Stimulated activated CD4-positive, alpha-beta T cell treated with anti-CD3 and anti-CD28 coated beads, Interleukin-1b, Interleukin-23, amount 100 ng/mL, for 48 hours (primary cell): ENCODE data around the gene POLR2A.
"Not testable (repeated sequence)": the region's sequence is repeated elsewhere in the genome, so short reads cannot be mapped to it uniquely, and the experiment has no call there.

Experiments used
- DNase-seq: peaks from one replicate; pipeline ENCODE4 v3.0.0-alpha.2; 2020

The POLR2A gene

DNA sequence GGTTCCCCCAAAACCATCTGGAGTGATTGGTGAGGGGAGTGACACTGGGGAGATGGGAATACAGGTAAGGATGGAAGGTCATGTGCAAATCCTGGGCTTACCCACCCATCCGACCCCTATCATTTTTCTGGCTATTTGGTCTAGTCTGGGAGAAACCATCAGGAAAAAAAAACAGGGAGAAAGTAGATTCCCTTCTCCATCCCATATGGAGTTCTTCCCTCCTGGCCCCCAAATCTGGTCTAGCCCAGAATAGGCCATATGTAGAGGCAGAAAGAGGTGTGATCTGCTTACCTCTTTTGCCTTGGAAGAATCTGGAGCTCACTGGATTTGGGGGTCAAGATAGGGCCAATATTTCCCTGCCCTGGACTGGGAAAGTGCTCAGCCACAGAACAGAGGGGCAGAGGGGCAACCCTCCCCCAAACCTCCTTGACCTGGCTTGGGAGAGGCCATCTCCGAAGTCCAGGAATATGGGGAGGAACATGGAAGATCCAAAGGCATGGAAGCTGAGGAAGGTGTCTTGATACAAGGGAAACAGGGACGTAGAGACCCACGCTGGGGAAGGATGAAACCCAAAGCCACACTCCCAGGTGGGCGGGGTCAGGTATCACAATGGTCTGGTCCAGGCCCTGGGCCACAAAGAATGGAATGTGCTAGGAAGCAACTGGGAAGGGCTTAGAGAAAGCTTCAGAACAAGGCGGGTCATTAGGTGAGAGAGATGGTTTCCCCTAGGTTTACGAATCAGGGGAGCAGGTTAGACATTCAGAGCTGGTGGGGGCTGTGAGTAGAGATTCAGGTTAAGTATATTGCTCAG lies 23.1 kb upstream of the POLR2A start:
- no peak for DNase-seq

- no peak for DNase-seq
Measured at GRCh38 chr17:7462474-7463371, 21.4 kb upstream of the POLR2A start.

DNA sequence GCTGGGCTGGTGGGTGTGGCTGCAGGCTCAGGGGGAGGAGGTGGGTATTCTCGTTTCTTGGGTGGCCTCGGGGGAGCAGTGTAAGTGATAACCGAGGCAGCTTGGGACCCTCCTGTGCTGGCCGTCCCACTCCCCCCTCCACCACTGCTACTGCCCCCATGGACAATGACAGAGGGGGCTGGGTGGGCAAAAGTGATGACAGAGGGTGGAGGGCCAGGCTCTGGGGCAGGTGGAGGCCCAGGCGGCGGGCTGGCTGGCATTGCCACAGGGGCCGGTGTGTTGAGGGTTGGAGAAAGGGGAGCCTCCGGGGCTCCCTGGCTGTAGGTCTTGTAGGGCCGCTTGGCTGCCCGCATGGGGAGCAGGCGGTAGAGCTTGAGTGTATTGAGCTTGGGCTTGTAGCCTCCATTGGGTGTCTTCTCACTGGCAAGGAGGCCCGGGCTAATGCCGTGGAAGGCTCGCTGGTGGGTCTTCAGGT lies 20.8 kb upstream of the POLR2A start:
- no peak for DNase-seq

- no peak for DNase-seq
Measured at GRCh38 chr17:7464081-7464480, 20.1 kb upstream of the POLR2A start.

DNA sequence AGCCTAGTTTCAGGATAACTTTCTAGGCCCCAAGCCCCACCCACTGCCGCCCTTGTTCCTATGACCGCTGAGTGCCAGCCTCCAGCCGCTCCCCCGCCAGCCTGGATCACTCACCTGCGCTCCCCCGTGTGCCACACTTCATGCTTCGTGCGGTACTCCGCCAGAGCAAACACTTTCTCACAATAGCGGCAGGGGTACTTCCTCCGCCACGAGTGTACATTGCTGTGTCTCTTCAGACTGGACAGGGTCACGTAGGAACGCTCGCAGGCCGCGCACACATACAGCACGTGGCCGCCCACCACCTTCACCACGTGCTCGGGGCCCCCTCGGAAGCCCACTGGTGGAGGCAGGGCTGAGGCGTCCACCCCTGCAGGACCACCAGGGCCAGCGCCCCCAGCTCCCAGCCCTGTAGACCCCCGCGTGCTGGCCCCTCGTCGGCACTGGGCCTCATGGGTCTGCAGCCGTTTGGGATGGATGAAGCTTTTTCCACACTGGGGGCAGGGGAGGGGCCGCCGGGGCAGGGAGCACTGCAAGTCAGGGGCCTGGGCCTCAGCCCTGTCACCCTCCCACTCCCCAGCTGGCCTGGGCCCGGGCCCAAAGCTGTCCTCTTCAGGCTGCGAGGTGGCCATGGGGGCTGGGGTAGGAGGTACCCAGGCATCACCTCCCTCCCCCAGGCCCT lies 18.4 kb upstream of the POLR2A start:
- DNase-seq = no peak

GRCh38 chr17:7466318-7466638 lies 17.9 kb upstream of the POLR2A start:
- no peak for DNase-seq

DNA sequence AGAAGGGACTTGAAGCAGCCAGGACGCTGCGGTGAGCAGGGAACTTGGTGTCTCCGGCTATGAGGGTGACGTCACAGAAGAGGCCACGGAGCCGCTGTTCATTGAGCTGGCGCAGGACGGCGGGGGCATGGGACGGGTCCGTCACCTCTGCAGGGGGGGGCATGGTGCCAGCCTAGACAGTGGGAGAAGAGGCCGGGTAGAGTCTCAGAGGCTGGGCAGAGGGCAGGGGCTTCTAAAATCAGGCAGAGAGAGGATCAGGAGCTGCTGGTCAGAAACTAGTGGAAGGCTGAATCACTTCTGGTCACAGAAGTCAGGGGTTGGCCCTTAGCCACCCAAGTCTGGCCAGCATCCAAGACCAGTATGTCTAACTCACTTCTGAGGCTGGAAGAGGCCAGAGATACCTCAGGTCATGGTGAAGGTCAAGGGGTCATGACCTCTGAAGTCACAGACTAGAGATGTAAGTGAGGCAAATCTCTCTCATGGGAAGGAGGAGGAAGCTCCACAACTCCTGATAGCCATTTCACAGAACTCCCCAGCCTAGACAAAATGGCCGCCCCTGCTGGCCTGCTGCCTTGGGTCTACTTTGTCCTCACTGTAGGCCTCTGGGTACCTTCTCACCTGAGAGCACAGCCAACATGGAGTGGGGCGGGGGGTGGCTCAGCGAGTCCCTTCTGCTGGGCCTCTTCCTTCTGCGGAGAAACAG lies 17.4 kb upstream of the POLR2A start:
- no peak for DNase-seq

- DNase-seq = no peak
Measured at GRCh38 chr17:7467498-7467897, 16.7 kb upstream of the POLR2A start.

DNA sequence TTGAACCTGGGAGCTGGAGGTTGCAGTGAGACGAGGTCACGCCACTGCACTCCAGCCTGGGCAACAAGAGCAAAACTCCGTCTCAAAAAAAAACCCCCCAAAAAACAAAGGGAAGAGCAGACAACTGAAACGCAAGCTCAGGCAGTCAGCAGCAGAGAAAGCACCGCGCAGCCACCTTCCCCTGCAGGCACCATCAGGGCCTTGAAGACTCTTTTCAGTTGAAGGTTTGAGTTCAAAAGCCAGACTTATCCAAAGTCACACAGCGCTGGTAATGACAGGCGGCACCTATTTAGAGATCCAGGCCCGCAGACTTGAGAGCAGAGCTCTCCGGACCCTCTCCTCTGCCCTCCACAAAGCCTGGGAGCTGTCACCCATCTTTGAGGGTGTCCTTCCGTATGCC lies 15.9 kb upstream of the POLR2A start:
- no peak for DNase-seq

GRCh38 chr17:7468804-7469389 lies 15.3 kb upstream of the POLR2A start:
- no peak for DNase-seq

DNA sequence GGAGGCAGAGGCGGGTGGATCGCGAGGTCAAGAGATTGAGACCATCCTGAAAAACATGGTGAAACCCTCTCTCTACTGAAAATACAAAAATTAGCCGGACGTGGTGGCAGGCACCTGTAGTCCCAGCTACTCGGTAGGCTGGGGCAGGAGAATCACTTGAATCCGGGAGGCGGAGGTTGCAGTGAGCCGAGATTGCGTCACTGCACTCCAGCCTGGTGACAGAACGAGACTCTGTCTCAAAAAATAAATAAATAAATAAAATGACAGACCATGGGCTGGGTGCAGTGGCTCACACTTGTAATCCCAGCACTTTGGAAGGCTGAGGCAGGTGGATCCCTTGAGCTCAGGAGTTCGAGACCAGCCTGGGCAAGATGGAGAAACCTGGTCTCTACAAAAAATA lies 14.3 kb upstream of the POLR2A start:
- not testable (repeated sequence) for DNase-seq

- DNase-seq = not testable (repeated sequence)
Measured at GRCh38 chr17:7470457-7470973, 13.7 kb upstream of the POLR2A start.

DNA sequence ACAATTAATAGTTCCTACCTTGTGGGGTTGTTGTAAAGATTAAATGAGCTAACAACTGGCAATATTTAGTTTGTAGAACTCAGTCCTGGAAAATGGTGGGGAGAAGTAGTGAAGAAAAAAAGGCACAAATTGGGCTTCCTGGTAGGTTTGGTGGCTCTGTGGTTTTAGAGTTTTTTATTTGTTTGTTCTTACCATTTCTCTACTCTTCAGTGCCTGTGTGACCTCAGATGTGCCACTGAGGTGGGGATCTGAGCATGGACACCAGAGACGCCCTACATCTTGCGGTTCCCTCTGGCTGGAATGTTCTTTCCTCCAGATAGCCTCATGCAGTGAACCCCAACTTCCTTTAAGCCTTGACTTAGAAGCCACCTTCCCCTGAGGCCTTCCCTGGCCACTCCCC lies 12.4 kb upstream of the POLR2A start:
- DNase-seq = no peak

- not testable (repeated sequence) for DNase-seq
Measured at GRCh38 chr17:7474767-7475166, 9.4 kb upstream of the POLR2A start.

DNA sequence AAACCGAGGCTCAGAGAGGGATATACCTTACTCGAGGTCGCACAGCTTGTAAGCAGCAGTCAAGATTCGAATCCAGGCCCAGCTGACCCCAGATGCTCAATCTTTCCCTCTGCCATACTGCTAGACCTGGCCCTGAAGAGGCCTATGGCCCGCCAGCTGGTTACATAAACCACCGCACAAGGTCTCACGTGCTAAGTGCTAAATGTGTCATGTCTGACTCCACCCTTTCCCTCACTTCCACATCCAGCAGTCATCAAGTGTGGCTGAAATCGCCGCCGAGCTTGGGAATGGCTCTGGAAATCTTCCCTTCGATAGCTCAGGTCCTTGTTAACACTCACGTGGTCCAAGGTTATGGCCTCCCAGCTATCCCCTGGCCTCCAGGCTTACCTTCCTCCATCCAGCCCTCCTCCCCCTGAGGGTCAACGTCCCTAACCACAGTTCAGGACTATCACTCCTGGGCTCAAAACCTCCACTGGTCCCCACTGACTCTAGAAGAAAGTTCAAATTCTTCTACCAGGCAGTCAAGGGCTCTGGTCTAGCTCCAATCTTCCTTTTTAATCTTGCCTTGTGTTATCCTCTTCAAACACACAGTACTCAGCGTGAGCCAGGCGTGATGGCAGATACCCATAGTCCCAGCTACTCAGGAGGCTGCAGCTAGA lies 8.3 kb upstream of the POLR2A start:
- no peak for DNase-seq

DNA sequence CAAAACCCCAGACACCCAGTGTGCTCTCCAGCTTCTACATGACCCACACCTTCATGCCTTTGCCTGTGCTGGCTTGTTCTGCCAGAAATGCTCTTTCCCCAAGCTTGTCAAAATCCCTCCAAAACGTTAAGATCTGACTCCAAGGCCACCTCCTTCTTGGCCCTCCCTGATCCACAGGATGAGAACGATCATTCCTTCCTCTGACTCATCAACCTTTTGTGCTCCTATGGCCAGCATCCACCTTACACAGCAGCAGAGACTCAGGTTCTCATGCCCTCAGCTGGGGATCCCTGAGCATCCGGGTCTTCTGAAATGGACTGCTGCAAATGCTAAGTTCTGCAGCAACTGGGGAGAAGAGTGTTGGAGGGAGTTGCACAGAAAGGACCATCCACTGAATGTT lies 7.7 kb upstream of the POLR2A start:
- no peak for DNase-seq

- DNase-seq = no peak
Measured at GRCh38 chr17:7476951-7477350, 7.2 kb upstream of the POLR2A start.

DNA sequence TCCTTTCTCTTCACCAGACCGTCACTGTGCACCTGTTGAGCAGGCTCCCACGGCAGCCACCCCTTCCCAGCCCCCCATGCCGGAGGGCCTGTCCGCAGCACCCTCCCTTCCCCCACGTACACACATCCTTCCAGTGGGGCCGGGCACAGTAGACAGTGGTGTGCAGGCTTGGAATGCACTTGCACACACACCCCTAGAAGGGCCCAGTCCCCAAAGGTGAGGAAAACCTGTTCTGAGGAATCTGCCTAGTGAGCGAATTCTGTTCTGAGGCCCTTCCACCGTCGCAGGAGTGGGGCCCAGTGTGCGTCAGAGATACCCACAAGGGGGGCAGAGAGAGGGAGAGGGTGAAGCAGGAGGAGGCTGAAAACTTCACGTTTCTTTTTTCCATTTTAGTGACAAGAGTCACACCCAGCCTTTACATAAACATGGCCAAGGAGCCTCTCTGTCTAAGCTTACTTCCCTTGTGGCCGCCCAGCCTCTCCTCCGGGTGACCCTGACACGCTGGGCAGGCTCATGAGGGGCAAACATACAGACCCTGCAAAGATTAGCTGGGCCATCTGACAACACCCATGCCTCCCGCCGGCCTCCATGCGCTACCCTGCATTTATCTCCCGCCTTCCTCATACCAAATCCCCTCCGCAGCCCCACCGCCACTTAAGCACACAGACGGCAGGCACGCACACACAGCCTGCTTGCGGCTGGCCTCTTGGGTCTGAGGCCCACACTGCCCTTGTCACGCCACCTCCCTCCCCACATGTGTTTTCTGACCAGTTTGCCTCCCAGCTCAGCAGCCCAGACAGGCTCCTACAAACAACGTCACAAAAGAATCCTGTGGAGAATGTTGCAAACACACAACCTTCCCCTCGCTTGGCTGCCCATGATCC lies 6.5 kb upstream of the POLR2A start:
- no peak for DNase-seq

GRCh38 chr17:7478276-7479212 lies 5.6 kb upstream of the POLR2A start:
- DNase-seq = peak; percentile 57
